Activated effector memory CD4-positive, alpha-beta T cell treated with anti-CD3 and anti-CD28 coated beads, Interleukin-2, amount 50 U/mL, for 16 hours (primary cell): ENCODE data around the gene CWC27.

Experiments used
- DNase-seq: peaks from one replicate; pipeline ENCODE4 v3.0.0-alpha.2; 2020

The CWC27 gene, protein sequence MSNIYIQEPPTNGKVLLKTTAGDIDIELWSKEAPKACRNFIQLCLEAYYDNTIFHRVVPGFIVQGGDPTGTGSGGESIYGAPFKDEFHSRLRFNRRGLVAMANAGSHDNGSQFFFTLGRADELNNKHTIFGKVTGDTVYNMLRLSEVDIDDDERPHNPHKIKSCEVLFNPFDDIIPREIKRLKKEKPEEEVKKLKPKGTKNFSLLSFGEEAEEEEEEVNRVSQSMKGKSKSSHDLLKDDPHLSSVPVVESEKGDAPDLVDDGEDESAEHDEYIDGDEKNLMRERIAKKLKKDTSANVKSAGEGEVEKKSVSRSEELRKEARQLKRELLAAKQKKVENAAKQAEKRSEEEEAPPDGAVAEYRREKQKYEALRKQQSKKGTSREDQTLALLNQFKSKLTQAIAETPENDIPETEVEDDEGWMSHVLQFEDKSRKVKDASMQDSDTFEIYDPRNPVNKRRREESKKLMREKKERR

DNA sequence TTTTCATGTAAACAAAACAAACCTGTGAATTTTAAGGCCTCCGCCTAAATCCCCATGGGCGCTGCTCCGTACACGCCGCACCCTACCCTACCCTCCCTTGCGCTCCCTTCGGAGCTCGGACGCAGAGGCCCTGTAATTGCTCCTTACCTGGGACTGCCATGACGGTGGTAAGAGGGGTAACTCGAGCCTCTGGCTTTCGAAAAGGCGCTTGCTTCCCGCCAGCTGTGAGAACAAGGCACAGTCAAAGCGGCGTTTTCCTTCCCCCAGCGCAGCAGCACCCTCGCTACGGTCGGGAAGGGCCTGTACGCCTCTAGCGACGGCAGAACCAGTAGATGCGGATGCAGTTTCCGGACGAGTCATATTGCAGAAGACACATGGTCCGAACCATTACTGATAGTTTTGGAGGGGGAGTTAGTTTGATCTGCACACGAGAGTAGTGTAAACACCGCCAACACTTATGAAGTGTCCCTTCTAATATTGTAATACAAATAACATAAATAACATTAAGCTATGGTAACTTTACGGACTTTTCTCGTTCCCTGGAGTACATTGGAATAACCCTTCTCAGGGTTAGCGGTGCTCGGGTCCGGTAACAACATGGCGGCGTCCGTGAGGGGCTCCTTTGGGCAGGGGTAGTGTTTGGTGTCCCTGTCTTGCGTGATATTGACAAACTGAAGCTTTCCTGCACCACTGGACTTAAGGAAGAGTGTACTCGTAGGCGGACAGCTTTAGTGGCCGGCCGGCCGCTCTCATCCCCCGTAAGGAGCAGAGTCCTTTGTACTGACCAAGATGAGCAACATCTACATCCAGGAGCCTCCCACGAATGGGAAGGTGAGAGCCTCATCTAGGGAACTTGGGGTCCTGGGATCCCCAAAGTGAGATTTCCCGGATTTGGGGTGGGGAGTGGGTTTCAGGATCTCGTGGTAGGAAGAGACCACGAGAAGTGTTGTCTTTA lies at the start of gene CWC27, which contains the start of gene SREK1IP1:
TSS of gene CWC27 (plus strand) at position 573 of the 955 bp plus-strand sequence. CDS start at position 790, 217 bp downstream.
TSS of gene SREK1IP1 (minus strand) at position 334 of the 955 bp plus-strand sequence. CDS start at position 160, 174 bp downstream.
- DNase-seq: peak; percentile 92

DNA sequence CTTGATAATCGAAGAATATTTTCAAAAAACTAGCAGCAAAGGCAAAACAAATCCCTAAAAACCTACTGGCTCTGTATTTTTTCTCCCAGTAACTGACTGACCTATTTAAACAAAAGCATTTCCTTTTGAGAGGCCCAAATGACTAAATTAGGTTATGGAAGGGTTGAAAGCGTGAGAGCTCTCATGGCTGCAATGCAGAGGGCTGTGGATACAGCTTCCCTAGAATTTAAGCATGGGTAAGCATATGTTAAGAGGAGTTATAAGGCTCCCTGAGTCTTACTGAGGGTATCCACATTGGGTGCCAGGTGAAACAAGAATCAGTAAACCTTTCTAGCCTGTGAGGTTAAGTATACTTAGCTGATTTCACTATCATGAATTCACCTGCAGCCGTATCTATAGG lies 46.1 kb upstream of the CWC27 start:
- DNase-seq: no peak

DNA sequence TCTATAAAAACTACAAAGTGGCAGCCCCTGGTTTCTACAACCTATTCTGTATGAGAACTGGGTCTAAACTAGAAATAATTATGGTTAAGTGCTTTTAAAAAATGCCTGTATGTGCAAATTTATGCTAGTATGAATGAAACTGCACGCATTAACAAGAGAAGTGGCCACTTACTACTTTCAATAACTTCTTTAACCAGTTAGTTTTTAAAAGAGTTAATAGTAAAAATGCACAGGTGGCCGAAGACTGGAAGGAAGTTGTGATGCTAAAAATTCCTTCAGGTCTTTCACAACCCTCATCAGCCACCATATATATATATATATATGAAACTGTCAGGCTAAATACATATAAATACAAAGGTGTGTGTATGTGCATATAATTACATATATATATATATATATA lies 41.6 kb upstream of the CWC27 start:
- no peak for DNase-seq

DNA sequence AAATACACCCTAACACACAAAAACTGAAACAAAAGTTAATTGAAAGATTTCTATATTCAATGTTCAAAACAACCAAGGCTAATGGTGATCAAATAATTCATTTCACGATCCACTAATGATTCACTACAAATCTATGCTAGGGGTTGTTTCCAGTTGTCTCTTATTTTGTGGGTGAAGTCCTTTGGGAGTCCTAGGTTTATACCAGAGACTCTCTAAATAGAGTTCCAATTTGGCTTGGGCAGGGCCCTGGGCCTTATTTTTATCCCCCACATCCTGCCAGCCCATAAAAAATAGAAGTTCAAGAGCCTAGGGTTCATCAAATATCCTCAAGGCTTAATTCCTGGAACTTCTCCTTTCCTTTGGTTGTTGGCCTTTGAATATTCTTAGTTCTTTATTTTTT lies 26.3 kb upstream of the CWC27 start:
- no peak for DNase-seq

DNA sequence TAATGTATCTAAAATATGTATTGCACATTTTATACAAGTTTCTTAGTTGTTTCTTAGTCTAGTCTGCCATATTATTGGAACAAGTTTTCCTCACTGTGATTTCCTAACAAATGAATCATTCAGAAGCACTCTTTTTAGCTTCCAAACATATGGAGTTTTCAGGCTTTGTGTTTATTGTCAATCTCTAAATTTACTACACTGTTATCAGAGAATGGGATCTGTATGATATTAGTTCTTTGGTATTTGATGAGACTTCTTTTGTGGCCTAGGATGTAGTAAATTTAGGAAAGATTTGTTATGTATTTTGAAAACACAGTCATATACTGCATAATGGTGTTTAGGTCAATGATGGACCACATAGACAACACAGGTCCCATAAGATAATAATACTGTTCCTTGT lies 25.9 kb upstream of the CWC27 start:
- no peak for DNase-seq

DNA sequence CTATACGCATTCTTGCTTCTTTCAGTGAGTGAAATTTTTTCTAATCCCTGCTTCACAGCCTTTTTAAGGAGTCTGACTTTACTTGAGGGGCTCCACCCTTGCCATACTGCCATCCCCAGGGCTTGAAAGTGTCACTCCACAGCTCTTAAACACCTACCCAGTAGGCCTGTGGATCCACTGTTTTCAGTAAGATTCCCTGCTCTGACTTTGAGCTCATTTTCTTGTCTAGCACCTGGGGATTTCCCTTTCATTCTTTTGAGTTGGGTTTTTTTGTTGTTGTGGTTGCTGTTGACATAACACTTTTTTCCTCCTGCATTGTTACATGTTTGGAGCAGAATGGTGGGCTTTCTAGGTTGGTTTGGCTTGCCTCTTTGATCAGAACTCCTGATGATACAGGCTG lies 23.8 kb upstream of the CWC27 start:
- no peak for DNase-seq

DNA sequence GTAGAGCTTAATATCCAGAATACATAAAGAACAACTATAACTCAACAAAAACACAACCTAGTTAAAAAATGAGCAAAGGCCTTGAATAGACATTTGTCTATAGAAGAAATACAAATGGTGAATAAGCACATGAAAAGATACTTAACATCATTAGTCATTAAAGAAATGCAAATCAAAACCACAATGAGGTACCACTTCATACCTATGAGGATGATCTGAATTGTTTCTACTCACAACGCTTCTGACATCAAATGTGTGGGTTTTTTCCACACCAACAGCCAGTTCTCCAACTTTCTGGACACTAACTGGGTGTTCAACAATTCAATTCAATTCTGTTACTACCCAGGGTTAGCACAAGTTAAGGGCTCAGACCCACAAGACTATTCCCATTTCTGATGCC lies 22.3 kb upstream of the CWC27 start:
- DNase-seq: no peak

DNA sequence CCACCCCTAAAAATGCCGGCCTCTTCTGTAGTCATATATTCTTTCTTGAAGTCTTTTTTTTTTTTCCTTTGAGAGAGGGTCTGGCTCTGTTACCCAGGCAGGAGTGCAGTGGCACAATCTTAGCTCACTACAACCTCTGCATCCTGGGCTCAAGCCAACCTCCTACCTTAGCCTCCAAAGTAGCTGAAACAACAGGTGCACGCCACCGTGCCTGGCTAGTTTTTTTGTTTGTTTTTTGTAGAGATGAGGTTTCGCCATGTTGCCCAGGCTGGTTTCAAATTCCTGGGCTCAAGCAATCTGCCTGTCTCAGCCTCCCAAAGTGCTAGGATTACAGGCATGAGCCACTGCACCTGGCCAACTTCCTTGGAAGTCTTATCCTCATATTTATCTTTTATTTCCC lies 19.3 kb upstream of the CWC27 start:
- DNase-seq: no peak

DNA sequence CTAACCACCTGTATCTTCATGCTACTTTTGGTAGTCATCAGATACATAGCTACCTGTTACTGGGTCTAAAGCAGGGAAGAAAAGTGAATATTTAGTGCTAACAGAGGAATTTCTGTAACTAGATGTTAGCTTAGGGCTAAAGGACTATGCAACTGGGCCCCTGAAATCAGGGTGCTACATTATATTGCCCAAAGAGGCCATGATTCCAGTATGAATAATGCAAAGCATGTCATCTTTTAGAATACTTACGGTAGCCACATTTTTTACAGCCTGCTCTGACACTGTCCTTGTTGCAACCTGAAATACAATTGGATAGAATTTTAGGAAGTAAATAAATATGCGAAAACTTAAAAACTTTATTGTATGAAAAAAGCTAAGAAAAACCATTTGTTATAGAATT lies 14.7 kb upstream of the CWC27 start:
- DNase-seq: no peak

DNA sequence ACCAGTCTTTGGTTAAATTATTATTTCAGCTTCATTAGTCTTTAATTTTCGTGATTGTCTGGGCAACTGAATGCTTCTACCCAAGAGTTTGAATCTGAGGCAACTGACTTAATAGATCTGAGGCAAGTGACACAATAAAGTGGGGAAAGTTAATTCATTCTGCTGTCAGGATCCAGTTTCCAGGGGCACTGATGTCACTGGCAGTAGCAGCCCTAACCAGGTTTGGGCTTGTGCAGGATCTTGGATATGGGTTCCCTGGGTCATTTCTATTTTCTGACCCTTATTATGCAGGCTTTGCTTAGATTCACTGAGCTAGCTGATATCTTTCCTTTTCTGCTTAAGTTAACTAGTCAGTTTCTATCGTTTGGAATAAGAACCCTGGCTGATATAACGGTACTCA lies 9.8 kb upstream of the CWC27 start:
- DNase-seq: no peak

DNA sequence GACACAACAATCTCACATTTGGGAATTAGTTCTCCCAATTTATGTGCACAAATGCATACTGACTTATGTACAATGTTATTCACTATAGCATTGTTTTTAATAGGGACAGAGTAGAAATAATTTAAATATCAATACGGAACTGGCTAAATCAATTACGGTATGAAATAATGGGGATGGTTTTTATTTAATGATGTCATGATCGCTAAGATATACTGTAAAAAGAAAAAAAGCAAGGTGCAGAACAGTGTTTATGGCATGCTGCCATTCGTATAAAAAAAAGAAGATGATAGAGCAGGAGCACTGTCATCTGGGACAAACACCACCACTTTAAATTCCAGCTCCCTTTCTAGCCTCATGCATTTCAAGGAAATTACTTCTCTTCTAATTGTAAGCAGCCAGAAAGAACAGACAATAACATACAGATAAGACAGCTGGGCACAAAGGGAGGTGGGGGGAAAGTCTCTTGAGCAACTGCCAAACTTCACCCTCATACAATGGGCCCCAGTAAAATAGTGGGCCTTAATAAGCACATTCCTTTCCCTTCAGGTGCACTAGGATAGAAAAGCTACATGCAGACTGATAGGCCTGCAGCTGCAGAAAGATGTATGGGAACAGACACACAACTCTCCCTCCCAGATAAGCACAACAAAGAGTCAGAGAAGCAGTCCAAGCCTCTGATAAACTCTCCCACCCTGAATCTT lies 8.6 kb upstream of the CWC27 start:
- DNase-seq: no peak

DNA sequence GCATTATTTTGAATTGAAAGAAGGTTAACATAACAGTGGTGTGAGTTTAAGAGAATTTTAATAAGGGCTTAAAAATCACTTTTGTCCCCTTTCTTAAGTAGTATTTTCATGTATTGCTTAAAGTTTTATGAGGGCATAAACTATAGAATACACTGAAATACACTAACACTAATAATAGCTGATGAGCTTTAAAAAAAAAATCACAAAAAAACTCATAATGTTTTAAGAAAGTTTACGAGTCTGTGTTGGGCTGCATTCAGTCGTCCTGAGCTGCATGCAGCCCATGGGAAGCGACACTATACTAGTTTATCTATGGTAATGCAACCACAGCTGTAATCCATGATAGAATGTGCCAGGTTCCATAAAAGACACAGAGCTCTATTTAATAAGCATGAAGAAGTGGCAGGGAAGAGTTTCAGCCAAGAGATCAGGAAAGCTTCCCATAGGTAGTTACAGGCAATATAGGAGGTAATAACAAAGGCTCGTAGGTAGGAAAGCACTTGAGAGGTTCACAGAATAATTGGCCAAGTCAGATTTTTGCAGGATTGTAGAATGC lies 4.7 kb upstream of the CWC27 start:
- DNase-seq: no peak

DNA sequence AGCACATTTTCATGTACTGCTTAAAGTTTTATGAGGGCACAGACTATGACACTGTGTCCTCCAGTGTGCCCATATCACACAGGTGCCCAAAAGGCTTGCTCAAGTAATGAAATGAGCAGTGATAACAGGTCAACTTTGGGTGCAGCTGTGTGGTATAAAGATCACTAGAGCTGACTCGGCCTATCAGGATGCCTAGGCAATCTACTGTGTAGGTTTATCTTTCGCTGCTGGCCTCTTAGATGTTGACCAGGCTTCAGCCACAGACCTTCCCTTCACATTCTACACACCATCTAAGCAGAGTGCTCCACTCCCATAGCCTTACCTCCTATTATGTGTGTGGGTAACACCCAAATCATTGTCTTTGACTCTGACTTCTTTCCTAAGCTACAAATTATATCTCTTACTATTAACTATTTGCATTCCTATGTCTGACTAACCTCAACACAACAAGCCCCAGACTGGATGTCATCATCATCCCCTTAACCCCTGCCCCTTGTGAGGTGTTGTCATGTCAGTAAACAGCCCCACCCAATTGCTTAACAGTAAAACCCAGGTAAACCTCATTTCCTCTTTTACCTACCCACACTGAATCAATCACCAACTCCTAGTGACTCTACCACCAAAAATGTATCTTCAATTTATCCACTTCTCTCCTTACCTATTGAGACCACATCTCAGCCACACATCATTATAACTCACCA lies 2.8 kb upstream of the CWC27 start:
- no peak for DNase-seq

DNA sequence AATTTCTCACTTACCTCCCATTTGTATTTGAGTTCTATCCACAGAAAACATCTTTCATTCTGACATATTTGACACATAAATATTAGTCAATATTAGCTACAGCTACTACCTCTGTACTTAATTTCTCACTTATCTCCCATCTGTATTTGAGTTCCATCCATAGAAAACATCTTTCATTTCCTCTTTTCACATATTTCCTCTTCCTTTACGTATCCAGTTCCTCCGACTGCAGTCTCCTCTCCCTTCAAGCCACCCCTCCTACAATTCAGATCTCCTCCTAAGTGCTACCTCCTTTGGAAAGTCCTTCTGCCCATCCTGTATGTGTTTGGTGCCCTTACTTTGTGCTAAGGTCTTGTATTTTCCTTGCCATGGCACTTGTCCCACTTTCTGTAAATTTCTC lies 1.8 kb upstream of the CWC27 start:
- no peak for DNase-seq

DNA sequence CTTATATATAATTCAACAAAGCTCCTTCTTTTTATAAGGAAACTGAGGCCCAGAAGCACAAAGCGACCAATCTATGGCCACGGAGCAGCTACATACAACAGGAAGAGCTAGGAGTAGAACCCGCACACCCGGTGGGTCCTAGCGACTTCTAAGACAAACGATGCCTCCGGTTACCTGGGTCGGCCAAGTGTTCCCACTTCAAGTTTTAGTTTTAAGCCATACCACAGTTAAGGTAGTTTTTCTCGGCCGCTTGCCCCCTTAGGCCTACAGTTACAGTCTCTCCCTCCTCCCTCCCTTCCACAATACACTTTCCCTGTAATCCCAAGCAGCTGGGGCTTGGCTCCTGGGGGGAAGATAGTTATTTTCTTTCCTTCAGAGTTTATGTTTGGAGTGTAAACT lies 772 bp upstream of the CWC27 start:
- peak; percentile 64 for DNase-seq

DNA sequence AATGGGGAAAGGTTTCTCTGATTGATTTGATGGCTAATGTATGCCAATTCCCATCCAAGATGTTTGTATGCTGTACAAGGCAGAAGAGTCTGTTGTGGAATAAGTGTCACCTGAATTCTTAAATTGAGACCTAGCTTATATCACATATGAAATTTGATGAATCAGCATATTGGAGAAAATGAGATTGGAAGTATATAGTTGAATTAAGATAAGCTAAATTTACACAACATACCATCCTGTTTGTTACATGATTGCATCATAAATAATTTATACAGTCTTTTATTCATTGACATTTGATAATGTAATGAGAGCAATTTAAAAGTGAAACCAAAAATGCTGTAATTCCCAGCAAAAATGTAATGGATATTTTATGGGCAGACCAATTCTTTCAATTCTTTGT lies 1.1 kb downstream of the CWC27 start:
- DNase-seq: no peak

DNA sequence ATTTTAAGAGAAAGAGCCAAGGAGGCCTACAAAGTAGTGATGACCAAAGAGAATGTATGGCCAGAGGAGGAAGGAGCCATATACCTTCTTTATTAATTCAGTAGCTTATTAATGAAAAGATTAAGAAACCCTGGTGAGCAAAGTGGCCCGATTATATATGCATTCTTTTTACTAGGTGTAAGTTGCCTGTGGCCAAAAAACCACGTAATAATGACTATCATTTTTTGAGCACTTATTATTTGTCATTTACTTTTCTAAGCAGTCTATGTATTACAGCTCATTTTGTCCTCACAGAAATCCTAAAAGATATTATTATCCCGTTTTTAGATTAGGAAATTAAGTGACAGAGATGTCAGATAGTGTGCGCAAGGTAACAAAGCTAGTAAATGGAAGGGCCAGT lies 3.0 kb downstream of the CWC27 start:
- no peak for DNase-seq

DNA sequence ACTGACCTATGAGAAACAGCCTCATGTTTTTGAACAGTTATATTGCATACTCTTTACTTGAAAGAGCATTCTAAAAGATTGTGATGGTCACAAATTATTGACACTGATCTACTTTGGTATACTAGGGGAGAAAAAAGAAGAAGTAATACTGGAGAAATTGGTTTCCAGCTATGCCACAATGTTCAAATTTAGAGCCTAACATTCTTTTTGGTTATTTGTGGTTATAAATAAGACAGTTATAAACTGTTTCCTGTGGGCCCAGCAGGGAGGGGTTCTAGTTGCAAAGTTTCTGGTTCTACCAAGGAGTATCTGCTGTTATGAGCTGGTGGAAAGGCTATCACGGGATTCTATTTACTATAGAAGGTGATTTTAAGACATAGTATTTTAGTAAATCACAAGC lies 4.8 kb downstream of the CWC27 start:
- DNase-seq: no peak

DNA sequence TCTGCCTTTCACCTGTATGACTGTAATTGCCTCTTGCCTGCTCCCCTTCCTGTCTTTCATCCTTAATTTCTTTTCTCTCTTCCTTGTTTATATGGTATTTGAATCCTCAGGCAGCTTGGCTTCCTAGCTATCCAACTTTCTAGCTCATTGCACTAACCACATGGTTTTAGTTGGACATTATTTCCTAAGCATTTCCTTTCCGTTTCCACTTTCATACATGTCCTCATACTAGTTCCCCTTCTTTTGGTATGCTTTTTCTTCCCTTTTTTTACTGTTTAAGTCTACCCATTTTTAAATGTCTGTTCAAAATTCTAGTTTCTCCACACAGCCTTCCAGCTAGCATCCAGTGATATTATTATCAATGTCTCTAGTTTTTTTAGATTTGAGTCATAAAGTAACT lies 6.6 kb downstream of the CWC27 start:
- no peak for DNase-seq

DNA sequence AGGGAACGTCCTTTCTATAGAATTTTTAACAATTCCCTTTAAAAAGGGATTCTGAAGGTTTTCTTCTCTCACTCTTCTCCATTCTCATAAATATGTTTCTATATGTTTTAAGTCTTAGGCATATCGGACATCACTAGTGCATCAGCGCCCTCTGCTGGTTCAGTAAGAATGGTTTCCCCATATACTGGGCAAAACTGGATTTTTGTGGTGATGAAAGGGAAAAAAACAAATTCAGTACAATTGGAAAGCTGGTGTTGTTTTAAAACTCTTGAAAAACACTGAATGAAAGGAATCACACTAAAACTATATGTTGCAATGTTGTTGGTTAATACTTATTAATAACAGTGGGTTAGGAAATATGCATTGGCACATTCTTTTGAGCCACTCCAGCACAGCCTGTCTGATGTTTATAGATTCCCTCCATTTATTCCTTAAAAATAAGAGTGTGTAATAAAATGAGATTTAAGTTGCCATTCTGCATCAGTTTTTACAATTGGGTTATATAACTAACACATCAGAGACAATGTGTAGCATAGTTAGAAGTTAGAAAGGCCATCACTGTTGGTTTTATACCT lies 15.8 kb downstream of the CWC27 start:
- DNase-seq: peak; percentile 86

DNA sequence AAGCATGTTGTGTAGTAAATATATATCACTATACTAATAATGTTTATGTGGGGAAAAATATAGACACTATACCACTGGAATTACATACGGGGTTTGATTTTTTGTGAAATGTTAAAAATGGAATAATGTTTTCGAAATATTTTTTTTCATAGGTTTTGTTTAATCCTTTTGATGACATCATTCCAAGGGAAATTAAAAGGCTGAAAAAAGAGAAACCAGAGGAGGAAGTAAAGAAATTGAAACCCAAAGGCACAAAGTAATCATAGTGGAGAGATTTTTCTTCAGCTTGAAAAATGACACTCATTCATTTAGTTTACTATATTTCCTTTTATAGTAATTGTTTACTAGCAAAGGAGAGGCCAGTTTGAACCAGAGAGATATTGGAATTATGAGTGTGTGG lies 17.6 kb downstream of the CWC27 start:
- no peak for DNase-seq

DNA sequence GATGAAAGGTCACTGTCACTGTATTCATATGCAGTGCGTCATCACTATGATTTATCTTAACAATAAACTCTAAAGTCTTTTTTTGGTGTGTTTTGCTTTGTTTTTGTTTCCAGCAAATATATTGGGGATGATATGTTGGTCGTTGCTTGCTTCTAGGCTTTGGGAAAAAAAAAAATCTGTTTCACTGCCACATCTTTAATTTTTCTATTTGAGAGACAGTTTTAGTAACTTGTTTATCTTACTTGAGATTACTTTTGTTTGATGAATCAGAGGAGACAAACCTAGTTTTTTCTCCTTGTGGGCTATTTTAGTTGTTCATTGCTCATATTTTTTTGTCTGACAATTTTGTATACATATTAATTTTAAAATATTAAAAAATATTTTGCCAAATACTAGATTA lies 19.4 kb downstream of the CWC27 start:
- DNase-seq: no peak
